GM06990 (cell line): ENCODE measurements around the gene ITPK1.
"Not testable (repeated sequence)": the region's sequence is repeated elsewhere in the genome, so short reads cannot be mapped to it uniquely, and the experiment has no call there.

Experiments
- DNase-seq: peaks from one replicate; pipeline ENCODE4 v3.0.0-alpha.2; 2011; ENCODE audit not compliant: insufficient read length; ENCODE audit errors: extremely low read depth
- H3K27me3 ChIP-seq: replicated peaks from 2 replicates; pipeline ENCODE4 v1.6.0; 2011; ENCODE audit warnings: low read length; ENCODE audit not compliant: control insufficient read depth, insufficient read depth
- H3K36me3 ChIP-seq: 2 replicates; pipeline ENCODE4 v1.5.1; 2011; ENCODE audit warnings: low read length; ENCODE audit not compliant: control insufficient read depth, insufficient read depth
- H3K4me3 ChIP-seq: replicated peaks from 2 replicates; pipeline ENCODE4 v1.5.1; 2011; ENCODE audit warnings: low read depth, mild to moderate bottlenecking, control low read depth, low read length
- TF ChIP-seq, protein P1 (sequence below): IDR thresholded peaks from 2 replicates; pipeline ENCODE4 v1.5.1; 2011; ENCODE audit warnings: low read length, control low read depth, mild to moderate bottlenecking, inconsistent platforms; ENCODE audit not compliant: insufficient read depth, poor library complexity, severe bottlenecking

Gene ITPK1

DNA sequence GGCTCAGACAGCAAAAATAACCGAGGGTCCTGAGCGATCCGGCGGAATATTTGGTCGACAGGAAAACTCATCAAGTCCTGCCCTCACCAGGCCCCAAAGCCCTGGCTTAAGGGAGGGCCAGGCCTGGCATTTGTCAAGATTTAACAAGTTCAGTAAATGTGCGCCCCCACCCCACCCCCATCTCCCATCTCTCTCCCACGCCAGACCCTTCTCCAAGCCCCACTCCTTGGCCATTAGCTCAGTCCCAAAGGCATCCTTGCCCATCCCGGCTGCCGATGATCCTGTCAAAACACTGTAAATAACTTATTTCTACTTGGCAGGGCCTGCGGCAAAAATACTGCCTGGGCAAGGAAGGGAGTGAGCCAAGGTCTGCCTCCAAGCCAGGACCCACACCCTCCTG is 52.8 kb downstream of the ITPK1 start:
- Histone ChIP-seq H3K36me3 (no peaks in the 10 kb centered on the region; the same call in 1 of the 2 replicates), H3K27me3 (no peaks in the 10 kb centered on the region), H3K4me3 (no peak overlapping the region)
- TF ChIP-seq, protein P1, sequence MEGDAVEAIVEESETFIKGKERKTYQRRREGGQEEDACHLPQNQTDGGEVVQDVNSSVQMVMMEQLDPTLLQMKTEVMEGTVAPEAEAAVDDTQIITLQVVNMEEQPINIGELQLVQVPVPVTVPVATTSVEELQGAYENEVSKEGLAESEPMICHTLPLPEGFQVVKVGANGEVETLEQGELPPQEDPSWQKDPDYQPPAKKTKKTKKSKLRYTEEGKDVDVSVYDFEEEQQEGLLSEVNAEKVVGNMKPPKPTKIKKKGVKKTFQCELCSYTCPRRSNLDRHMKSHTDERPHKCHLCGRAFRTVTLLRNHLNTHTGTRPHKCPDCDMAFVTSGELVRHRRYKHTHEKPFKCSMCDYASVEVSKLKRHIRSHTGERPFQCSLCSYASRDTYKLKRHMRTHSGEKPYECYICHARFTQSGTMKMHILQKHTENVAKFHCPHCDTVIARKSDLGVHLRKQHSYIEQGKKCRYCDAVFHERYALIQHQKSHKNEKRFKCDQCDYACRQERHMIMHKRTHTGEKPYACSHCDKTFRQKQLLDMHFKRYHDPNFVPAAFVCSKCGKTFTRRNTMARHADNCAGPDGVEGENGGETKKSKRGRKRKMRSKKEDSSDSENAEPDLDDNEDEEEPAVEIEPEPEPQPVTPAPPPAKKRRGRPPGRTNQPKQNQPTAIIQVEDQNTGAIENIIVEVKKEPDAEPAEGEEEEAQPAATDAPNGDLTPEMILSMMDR: no peak
- no peak for DNase-seq

DNA sequence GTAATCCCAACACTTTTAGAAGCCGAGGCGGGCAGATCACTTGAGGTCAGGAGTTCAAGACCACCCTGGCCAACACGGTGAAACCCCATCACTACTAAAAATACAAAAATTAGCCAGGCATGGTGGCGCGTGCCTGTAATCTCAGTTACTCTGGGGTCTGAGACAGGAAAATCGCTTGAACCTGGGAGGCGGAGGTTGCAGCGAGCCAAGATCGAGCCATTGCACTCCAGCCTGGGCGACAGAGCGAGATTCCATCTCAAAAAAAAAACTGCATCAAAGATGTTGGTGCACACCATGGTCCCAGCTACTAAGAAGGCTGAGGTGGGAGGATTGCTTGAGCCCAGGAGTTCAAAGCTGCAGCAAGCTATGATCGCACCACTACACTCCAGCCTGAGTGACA is 53.7 kb downstream of the ITPK1 start:
- not testable (repeated sequence) for H3K4me3 ChIP-seq, H3K27me3 ChIP-seq, DNase-seq, H3K36me3 ChIP-seq

DNA sequence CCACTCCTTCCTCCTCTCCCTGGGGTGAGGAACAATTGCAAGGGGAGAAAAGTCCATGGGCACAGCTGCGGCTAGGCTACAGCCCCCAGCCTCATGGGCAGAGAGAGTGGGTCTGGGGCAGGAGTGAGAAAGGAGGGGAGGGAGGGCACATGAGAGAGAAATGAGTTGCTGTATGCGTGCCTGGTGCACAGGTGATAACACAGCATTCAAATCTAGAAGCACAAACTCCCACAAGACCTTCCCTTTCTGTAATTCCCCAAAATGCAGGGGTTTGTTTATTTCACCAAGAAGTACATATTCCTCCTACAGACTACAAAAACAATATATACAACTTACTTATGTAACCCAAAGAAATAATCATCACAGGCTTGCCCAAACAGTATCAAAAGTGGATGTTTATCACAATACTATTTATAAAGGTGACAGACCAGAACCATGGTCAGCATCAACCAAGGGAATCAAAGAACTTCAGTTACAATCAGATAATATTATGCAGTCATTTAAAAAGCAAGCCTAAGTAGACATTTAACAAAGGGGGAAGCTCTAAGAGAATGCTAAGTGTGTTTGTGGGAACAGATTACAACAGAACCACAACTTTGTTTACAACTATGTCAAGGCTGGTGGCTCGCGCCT is 54.2 kb downstream of the ITPK1 start:
- TF ChIP-seq, protein P1: no peak
- no peak overlapping the region for H3K4me3 ChIP-seq
- no peaks in the 10 kb centered on the region for H3K36me3 ChIP-seq
- DNase-seq: no peak
- no peaks in the 10 kb centered on the region for H3K27me3 ChIP-seq

DNA sequence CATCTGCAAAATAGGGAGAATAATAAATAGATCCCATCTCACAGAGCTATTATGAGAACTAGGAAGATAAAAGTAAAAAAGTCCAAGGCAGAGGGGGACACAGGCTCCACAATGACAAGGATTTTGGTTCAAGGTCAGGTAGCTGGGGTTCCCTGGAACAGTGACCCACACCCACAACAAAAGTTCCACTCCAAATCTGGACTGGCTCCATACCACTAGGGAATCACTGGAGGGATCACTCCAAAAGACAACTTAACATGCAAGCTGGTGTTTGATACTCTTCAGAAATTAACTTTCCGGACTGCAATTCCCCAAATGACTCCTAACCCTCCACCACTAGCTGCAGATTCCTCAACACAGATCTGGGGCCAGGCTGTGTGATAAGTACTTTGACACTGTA is 54.9 kb downstream of the ITPK1 start:
- no peaks in the 10 kb centered on the region for H3K36me3 ChIP-seq
- TF ChIP-seq, protein P1: no peak
- no peaks in the 10 kb centered on the region for H3K27me3 ChIP-seq
- H3K4me3 ChIP-seq: no peak overlapping the region
- no peak for DNase-seq

DNA sequence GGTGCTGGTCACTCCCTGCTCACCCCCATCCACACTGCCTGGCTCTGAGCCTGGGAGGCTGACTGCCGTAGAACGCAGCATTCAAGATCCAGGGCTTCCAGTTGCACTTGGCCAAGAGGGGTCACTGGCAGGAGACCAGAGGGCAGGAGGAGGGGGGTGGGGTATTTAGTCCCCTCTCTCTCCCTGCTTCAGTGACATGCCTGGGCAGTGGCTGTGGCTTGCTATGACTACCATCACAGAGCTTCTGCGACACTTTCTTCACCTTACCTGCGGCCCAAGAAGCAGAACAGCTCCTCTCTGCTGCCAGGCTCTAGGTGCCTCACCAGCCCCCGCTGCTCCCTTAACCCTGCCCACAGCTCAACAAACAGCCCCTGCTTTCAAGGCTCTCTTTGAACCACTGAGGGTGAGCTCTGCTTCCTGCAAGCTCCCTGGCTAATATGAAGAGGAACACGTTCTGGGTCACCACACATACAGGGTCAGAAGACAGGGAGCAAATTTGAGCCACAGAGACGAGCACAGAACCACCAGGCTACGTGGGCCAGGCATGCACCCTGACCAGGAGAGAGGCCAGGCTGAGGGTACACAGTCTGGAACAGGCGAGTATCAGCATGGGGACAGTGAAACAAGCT is 55.7 kb downstream of the ITPK1 start:
- Histone ChIP-seq H3K36me3 (no peaks in the 10 kb centered on the region), H3K4me3 (no peak overlapping the region), H3K27me3 (no peaks in the 10 kb centered on the region)
- DNase-seq: peak; percentile 34
- TF ChIP-seq, protein P1: no peak

DNA sequence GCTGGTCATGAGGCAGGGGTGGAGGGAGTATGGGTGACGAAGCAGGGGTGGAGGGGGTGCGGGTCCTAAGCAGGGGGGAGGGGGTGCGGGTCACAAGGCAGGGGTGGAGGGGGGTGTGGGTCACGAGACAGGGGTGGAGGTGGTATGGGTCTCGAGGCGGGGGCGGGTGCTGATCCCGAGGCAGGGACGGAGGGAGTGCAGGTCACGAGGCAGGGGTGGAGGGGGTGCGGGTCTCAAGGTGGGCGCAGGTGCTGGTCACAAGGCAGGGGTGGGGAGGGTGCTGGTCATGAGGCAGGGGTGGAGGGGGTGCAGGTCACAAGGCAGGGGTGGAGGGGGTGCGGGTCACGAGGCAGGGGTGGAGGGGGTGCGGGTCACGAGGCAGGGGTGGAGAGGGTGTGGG is 56.5 kb downstream of the ITPK1 start:
- TF ChIP-seq, protein P1: no peak
- no peak overlapping the region for H3K4me3 ChIP-seq
- H3K27me3 ChIP-seq: no peaks in the 10 kb centered on the region
- no peak for DNase-seq
- H3K36me3 ChIP-seq: no peaks in the 10 kb centered on the region
